HG03139 (cell line): ENCODE data around the gene ANKUB1.
"Not testable (repeated sequence)": the region's sequence is repeated elsewhere in the genome, so short reads cannot be mapped to it uniquely, and the experiment has no call there.

ENCODE experiments used
- ATAC-seq: cut with Tn5 transposase; IDR thresholded peaks from one replicate; pipeline ENCODE4 v1.9.1; 2021; ENCODE audit not compliant: unreplicated experiment

Gene ANKUB1

GRCh38 chr3:149792452-149793270, at the start of gene ANKUB1:
TSS of gene ANKUB1 (minus strand) at chr3:149792554. CDS start at chr3:149792366, 188 bp downstream.
- no peak for ATAC-seq

- no peak for ATAC-seq
Measured at GRCh38 chr3:149839896-149840295, 47.5 kb upstream of the ANKUB1 start.

- not testable (repeated sequence) for ATAC-seq
Measured at GRCh38 chr3:149839469-149839868, 47.1 kb upstream of the ANKUB1 start.

- not testable (repeated sequence) for ATAC-seq
Measured at GRCh38 chr3:149838491-149838890, 46.1 kb upstream of the ANKUB1 start.

- no peak for ATAC-seq
Measured at GRCh38 chr3:149833241-149833640, 40.9 kb upstream of the ANKUB1 start.

- no peak for ATAC-seq
Measured at GRCh38 chr3:149832086-149832485, 39.7 kb upstream of the ANKUB1 start.

GRCh38 chr3:149831321-149831720, 39.0 kb upstream of the ANKUB1 start:
- ATAC-seq = no peak

- ATAC-seq = no peak
Measured at GRCh38 chr3:149830902-149831301, 38.5 kb upstream of the ANKUB1 start.

GRCh38 chr3:149829631-149830030, 37.3 kb upstream of the ANKUB1 start:
- not testable (repeated sequence) for ATAC-seq

- no peak for ATAC-seq
Measured at GRCh38 chr3:149828390-149828789, 36.0 kb upstream of the ANKUB1 start.

- no peak for ATAC-seq
Measured at GRCh38 chr3:149826636-149827035, 34.3 kb upstream of the ANKUB1 start.

- ATAC-seq = no peak
Measured at GRCh38 chr3:149820183-149820582, 27.8 kb upstream of the ANKUB1 start.

- no peak for ATAC-seq
Measured at GRCh38 chr3:149819432-149819831, 27.1 kb upstream of the ANKUB1 start.

GRCh38 chr3:149816986-149817385, 24.6 kb upstream of the ANKUB1 start:
- ATAC-seq = no peak

GRCh38 chr3:149816311-149816710, 24.0 kb upstream of the ANKUB1 start:
- no peak for ATAC-seq

- ATAC-seq = no peak
Measured at GRCh38 chr3:149815728-149816127, 23.4 kb upstream of the ANKUB1 start.

- ATAC-seq = no peak
Measured at GRCh38 chr3:149815321-149815720, 23.0 kb upstream of the ANKUB1 start.

- peak; percentile 17 for ATAC-seq
Measured at GRCh38 chr3:149813367-149814281, 21.3 kb upstream of the ANKUB1 start.

GRCh38 chr3:149812606-149813366, 20.4 kb upstream of the ANKUB1 start, which contains the start of gene RNF13:
TSS of gene RNF13 (plus strand) at chr3:149813215. CDS start at chr3:149846027, 32,812 bp downstream.
- peak; percentile 86 for ATAC-seq

GRCh38 chr3:149812165-149812605, 19.8 kb upstream of the ANKUB1 start:
- ATAC-seq = no peak

- ATAC-seq = no peak
Measured at GRCh38 chr3:149810846-149811245, 18.5 kb upstream of the ANKUB1 start.
